ENCODE measurements around the gene PLLP.

Gene PLLP

DNA sequence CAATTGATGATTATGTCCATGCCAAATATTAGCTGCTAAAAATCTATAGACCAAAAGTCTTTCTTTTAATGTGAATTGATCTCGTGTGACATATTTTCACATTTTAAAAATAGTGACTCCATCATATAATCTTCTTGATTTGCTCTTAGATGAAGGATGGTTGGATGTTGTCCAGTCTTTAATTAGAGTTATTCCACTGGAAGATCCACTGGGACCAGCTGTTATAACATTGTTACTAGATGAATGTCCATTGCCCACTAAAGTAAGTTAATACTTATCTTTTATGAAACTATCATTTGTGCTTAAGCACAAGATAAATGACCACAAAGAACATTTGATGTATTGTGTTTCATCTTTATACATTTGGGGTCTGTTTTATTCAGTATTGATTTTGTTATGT, 75.5 kb downstream of the PLLP start:
- peaks cover 0 to 35% (median 11%) of the 10 kb centered on the region in 11 experiments; a peak in 8 of 22 replicates for H4K20me1 ChIP-seq
- no peak for TF ChIP-seq Cebpa-rat (IDR thresholded peaks at IDR 0.05)

More for the DNA sequence above, 75.5 kb downstream of the PLLP start:
- no peaks in the 10 kb centered on the region for H3K27me3 ChIP-seq
- no peaks in the 10 kb centered on the region for H3K4me1 ChIP-seq
- no peak overlapping the region for H3K9ac ChIP-seq
- no peak overlapping the region for H3K4me2 ChIP-seq
- H3K4me3 ChIP-seq: no peak overlapping the region
- H3K9me3 ChIP-seq (replicated peaks in 1 of 11): peaks cover 0 to 9% (median 1%) of the 10 kb centered on the region in 11 experiments; a peak in 8 of 22 replicates
- H3K36me3 ChIP-seq: peaks cover 92 to 99% (median 96%) of the 10 kb centered on the region in 11 experiments
- H3K27ac ChIP-seq: no peak overlapping the region
